GM21367 (cell line): ENCODE data around the gene TCN1.
"Not testable (repeated sequence)": the region's sequence is repeated elsewhere in the genome, so short reads cannot be mapped to it uniquely, and the experiment has no call there.

ENCODE experiments used
- ATAC-seq: cut with Tn5 transposase; IDR thresholded peaks from one replicate; pipeline ENCODE4 v1.9.1; 2021; ENCODE audit not compliant: unreplicated experiment

Gene TCN1

DNA sequence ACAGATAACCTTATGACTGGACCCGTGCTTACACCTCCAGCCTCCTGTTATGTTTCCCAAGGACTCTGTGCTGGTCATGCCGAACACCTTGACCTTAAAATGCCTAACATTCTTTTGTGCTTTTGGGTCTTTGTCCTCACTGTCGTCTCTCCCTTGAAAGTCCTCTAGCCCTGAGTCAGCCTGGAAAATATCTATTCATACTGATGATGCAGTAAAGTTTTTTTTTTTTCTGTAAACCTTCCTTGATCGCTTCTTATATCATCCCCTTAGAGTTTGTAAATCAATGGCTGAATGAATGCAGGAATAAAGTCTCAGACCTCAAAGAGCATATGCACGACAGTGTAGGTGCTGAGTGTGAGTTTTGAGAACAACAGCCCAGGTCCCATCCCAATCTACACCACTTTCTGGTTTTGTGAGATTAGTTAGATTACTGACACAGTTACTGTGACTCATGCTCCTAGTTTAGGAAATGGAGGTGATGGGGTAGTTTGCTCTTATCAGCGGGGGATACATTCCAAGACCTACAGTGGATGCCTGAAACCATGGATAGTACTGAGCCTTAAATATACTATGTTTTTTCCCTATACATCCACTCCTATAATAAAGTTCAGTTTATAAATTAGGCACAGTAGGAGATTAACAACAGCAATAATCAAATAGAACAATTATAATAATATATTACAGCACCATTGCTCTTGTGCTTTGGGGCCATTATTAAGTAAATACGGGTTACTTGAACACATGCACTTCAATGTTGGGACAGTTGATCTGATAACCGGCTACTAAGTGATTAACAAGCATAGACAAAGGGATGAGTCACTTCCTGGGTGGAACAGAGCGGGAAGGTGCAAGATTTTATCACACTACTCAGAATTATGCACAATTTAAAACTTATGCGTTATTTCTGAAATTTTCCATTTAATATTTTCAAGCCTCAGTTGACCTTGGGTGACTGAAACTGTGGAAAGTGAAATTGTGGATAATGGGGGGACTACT lies 8.6 kb downstream of the TCN1 start:
- no peak for ATAC-seq

DNA sequence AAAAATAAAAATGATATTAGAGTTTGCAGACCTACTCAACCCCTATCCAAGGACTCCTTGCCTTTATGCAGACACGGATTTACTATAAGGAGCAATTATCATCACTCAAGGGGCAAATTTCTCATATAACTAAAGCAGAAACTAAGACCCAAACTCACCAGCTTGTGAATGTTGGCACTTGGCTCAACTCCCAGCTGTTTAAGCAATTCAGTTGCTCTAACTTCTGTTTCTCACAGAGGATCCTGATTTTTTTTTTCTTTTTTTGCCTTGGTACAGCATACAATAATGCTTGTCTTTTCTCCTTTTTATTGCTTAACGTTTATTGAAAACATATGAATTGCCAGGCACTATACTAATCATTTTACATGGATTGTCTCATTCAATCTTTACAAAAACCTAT lies 11.4 kb downstream of the TCN1 start:
- ATAC-seq = no peak

DNA sequence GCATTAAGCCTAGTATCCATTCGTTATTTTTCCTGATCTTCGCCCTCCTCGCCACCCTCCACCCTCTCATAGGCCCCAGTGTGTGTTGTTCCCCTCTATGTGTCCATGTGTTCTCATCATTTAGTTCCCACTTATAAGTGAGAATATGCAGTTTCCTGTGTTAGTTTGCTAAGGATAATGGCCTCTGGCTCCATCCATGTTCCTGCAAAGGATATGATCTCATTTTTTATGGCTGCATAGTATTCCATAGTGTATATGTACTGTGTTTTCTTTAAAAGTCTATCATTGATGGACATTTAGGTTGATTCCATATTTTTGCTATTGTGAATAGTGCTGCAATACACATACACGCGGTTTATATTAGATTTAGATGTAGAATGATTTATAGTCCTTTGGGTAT lies 14.9 kb downstream of the TCN1 start:
- ATAC-seq = not testable (repeated sequence)

GRCh38 chr11:59849551-59849950 lies 16.7 kb downstream of the TCN1 start:
- ATAC-seq = not testable (repeated sequence)

DNA sequence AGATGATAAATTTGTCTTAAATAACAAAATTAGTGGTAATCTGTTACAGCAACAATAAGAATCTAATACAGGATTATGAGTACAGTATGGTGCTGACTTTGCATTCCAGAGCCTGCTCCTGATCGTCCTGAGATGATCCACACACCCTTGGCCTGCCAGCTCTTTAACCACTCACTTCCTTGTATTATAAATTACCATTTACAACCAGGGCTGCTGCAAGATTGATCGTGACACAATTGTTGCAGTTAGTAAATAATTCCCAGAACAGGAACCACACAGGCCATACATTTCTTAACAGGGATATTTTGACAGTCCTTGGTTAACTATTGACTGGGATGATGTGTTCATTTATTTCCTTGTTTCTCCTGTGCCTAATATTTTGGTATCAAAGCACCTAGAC lies 17.2 kb downstream of the TCN1 start:
- no peak for ATAC-seq

DNA sequence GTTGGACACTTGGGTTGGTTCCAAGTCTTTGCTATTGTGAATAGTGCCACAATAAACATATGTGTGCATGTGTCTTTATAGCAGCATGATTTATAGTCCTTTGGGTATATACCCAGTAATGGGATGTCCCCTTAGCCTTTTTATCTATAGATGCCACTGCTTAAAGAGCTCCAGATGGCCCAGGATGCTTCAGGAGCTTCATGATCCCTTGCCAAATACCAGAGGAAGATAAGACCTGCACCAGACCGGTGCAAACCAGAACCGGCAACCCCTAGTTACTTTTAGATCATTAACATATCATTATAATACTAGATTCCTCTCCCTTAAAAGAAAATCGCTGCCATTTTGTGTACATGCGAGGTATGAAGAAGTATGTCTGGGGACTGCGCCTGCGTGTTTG lies 17.8 kb downstream of the TCN1 start:
- not testable (repeated sequence) for ATAC-seq

- ATAC-seq = no peak
These were observed 18.7 kb downstream of the TCN1 start for GRCh38 chr11:59847626-59848025.

- ATAC-seq = no peak
These were observed 19.7 kb downstream of the TCN1 start for GRCh38 chr11:59846556-59846955.

- no peak for ATAC-seq
These were observed 20.9 kb downstream of the TCN1 start, which contains the start of gene CBLIF for GRCh38 chr11:59845399-59845798. Gene CBLIF, minus strand, starts transcription at chr11:59845499. Its CDS starts 46 bp downstream, at chr11:59845453.

DNA sequence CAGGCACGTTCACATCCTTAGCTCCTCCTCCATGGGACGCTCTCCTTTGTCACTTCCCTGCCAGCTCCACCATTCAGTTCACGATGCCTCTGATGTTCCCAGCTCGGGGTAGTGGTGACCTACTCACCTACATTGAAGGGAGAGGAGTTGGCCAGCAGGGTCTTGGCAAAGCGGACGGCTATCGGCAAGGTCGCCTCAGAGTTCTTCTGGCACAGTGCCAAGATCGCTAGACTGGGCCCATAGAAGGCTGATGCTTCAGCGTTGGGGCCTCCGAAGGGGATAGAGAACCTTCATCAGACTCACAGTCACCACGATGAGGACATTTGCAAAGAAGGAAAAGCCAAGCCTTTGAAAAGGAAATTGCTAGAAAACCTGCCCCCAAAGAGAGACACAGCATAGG lies 24.0 kb downstream of the TCN1 start:
- no peak for ATAC-seq

GRCh38 chr11:59841514-59841913 lies 24.8 kb downstream of the TCN1 start:
- no peak for ATAC-seq

DNA sequence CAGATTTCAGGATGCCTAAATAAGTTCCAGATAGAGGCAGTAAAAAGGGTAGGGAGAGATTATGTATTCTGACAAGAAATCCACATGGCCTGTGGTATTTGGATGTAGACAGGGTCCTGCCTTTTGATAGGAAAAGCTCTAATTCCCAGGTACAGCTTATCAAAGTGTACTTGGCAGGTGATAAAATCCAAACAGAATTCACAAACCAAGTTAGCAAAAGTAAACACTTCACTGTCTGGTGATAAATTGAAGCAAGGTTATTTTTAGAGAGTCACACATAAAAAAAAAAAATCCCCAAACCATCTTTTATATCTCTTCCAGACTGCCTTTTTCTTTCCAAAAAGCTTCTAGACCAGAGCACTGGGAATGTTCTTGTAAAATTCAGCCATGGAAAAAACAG lies 26.7 kb downstream of the TCN1 start:
- ATAC-seq = no peak

DNA sequence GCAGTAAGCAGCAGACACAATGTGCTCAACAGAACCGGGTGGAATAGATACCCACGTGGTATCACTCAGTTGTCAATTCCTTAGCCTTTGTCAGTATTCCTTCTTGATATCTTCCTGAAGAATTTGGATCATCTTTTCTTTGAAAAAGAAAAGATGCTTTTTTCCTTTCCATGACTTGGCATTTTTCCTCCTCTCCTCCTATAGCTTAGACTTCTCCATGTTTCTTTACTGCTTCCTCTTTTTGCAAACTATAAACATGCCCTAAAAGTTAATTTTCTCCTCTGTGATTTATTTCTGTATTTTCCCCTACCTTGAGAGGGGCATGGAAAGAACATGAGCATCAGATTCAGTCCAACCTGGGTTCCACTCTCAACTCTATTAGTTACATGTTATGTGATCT lies 32.7 kb downstream of the TCN1 start:
- no peak for ATAC-seq

GRCh38 chr11:59829358-59829757 lies 36.9 kb downstream of the TCN1 start:
- ATAC-seq = no peak

- peak; percentile 84 for ATAC-seq
These were observed 43.2 kb downstream of the TCN1 start for GRCh38 chr11:59822989-59823566.

GRCh38 chr11:59818572-59818971 lies 47.7 kb downstream of the TCN1 start:
- ATAC-seq = no peak

DNA sequence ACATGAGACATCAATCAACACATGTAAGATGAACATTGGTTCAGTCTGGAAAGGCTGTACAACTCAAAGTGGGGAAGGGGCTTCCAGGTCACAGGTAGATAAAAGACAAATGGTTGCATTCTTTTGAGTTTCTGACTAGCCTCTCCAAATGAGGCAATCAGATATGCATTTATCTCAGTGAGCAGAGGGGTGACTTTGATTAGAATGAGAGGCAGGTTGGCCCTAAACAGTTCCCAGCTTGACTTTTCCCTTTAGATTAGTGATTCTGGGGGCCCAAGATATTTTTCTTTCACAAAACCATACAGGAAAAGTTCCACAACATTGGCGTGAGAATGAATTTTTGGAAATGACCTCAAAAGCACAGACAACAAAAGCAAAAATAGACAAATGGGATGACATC lies 49.9 kb downstream of the TCN1 start:
- ATAC-seq = not testable (repeated sequence)

- no peak for ATAC-seq
These were observed 50.5 kb downstream of the TCN1 start for GRCh38 chr11:59815754-59816153.

- no peak for ATAC-seq
These were observed 52.3 kb downstream of the TCN1 start for GRCh38 chr11:59814021-59814420.

DNA sequence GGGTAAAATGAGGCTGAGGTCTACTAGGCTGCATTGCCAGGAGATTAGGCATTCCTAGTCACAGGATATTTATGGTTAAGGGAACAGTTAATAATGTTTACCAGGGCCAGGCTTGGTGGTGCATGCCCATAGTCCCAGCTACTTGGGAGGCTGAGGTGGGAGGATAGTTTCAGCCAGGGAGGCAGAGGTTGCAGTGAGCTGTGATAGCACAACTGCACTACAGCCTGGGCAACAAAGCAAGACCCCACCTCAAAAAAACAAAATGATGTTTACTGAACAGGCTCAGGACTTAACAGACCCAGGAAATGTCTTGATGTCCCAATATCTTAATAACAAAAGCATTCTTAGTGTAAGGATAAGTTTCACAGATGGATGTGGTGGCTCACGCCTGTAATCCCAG lies 52.9 kb downstream of the TCN1 start:
- no peak for ATAC-seq

- no peak for ATAC-seq
These were observed 54.1 kb downstream of the TCN1 start for GRCh38 chr11:59812220-59812619.

- ATAC-seq = no peak
These were observed 55.4 kb downstream of the TCN1 start for GRCh38 chr11:59810911-59811259.
